GM21737 (cell line): ENCODE data around the gene RPS6KL1.
"Not testable (repeated sequence)": the region's sequence is repeated elsewhere in the genome, so short reads cannot be mapped to it uniquely, and the experiment has no call there.

ENCODE experiments used
- ATAC-seq: cut with Tn5 transposase; IDR thresholded peaks from one replicate; pipeline ENCODE4 v1.9.1; 2021; ENCODE audit warnings: mild to moderate bottlenecking, moderate library complexity; ENCODE audit not compliant: unreplicated experiment

Gene RPS6KL1

DNA sequence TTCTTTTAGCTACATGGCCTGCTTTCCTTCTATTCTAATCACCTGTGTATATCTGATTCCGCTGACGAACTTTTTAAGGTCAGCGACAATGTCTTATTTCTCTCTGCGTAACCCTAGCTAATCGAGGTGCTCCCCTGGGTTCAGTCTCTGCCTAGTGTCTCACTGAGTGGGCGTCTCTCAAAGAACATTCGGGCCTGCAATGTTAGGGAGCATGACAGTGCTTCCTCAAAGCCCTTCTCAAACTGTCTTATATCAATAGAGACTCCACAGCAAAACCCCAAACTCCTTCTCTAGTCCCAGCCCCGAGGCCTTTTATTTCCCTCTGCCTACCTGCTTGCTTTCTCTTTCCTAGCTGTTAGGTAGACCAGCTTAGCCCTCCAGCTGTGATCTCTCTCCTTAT lies 13.7 kb upstream of the RPS6KL1 start:
- no peak for ATAC-seq

DNA sequence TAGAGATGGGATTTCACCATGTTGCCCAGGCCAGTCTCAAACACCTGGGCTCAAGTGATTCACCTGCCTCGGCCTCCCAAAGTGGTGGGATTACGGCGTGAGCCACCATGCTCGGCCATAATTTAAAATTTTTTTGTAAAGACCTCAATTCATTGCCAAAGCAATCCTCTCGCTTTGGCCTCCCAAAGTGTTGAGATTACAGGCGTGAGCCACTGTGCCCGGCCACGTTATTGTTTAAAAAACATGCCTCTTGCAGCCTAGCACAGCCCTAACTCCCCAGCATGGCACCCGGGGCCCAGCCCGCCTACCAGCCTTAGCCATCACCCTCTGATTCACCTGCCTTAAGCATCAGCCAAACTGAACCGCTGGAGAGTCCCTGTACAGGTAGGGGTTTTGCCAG lies 13.1 kb upstream of the RPS6KL1 start:
- no peak for ATAC-seq

DNA sequence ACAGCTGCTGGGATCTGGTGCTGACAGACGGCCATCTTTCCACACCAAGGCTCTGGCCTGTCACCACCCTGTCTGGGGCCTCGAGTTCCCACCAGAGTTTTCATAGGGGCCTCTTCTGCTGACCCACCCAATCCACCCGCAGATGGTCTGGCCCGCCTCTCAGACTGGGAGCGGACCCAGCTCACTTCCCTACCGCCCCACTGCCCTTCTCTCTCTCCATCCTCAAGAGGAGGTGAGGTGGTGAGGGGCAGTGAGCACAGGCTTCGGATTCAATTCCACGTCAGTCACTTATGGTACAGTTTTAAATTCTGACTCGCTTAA lies 12.3 kb upstream of the RPS6KL1 start:
- ATAC-seq = no peak

DNA sequence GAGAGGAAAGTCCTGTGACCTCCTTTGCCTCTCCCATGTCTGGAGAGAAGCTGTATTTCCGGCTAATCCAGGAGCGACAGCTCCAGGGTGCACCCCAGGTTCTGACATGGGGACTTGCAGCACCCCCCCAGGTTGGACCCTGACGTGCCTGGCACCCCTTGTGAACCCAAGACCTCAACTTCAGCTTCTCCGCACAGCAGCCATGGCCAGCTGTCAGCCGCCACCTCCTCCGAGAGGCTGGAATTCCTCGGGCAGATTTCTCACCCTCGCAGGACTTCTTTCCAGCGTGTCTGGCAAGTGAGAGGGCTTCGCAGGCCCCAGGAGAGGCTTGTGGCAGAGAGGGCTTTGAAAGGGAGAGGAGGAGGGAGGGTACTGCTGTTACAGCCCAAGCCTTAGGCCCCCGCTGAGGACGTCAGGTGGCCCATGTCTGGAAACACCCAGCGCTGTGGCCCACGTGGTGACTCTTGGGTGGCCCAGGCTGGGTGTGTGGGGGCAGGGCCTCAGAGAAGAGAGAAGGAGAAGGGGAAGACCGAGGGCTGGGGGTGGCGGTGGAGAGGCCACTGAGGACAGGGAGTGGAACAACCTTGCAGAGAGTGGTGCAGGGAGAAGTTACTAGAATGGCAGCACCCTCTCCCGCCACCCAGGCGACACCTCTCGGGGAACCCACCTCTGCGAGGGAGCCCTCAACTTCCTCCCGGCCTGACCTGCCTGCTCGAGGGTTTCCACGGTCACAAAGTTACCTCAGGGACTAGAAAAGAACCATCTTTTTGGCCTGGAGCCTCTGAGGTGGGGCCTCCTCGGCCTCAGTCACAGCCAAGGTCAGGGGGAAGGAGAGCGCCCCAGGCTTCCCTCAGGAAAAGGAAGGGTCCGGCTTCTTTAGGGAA lies 11.7 kb upstream of the RPS6KL1 start:
- no peak for ATAC-seq

DNA sequence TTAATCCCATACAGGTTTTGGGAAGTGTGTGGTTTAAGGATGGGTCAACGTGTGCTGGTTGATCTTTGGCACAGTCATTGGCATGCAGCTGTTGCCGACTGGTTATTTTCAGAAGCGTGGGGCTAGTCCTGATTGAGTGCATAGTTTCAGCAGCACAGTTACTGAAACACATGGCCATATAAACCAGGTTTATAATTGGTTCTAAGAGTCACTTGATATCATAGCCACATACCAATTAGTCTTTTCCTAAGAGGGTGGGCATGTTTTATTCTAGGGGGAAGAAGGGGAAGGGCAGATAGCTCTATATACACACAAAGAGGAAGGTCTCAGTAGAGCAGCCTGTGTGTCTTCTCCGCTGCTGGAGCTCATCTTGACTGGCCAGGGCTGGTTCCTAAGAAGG lies 11.0 kb upstream of the RPS6KL1 start:
- ATAC-seq = no peak

DNA sequence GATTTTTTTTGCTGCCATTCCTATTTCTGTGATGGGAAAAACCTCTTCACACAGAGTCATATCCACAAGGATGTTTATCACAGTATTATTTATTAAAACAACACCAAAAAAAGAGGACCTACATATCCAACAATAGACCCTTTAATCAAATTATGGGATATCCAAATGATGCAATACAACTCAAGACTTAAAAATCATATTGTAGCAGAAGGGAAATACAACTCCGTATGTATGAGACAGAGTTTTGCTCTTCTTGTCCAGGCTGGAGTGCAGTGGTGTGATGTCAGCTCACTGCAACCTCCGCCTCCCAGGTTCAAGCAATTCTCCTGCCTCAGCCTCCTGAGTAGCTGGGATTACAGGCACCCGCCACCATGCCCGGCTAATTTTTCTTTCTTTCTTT lies 9.9 kb upstream of the RPS6KL1 start:
- ATAC-seq = not testable (repeated sequence)

DNA sequence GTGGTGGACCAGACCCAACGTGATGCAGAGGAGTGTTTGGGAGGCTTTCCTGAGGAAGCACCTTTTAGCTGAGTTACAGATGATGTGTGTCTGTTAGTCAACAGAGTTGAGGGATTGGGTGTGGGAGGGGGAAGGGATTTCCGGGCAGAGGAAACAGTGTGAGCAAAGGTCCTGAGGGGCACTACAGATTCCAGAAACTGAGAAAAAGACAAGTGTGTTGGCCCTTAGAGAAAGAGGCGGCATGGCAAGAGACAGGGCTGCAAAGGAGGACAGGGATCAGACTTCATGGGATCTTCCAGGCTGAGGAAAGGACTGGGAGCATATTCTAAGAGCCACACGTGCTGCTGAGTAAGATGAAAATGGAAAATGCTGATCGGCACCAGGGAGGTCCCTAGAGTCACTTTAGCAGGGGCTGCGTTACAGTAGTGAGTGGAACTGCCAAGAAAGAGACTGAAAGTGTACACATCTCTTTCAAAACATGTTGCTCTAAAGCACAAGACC lies 9.4 kb upstream of the RPS6KL1 start:
- ATAC-seq = no peak

DNA sequence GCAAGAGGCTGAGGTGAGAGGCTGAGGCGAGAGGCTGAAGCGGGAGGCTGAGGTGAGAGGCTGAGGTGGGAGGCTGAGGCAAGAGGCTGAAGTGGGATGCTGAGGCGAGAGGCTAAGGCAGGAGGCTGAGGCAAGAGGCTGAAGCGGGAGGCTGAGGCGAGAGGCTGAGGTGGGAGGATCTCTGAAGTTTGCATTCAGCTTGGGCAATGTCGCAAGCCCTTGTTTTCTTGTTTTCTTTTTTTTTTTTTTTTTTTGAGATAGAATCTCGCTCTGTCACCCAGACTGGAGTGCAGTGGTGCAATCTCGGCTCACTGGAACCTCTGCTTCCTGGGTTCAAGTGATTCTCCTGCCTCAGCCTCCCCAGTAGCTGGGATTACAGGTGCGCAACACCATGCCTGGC lies 8.7 kb upstream of the RPS6KL1 start:
- not testable (repeated sequence) for ATAC-seq

DNA sequence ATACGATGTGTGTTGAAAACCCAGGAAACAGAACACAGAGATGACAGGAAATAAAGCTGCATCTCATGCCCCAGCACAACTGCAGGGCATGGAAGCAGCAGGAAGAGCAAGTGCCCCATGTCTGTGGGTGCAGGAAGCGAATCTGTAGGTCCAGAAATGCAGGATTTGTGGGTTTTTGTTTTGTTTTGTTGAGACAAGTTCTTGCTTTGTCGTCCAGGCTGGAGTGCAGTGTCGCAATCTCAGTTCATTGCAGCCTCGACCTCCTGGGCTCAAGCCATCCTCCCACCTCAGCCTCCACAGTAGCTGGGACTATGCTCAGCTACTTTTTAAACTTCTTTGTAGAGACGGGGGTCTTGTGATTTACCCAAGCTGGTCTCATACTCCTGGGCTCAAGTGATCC lies 6.2 kb upstream of the RPS6KL1 start:
- ATAC-seq = no peak

DNA sequence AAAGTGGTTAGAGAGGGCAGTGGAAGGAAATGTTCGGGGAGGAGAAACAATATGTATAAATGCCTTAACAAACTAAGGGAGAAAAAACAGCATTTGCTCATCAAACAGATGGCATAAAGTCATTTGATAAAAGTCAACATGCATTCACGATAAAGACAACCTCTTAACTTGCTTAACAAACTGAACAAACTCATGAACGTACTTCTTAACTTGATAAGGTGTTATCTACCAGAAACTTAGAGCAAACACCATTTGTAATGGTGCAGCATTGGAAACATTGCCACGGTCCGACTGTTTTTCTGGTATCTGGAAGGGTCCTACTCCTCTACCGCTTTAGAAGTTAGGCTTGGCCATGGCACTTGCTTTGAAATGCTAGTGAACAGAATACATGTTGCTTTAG lies 4.2 kb upstream of the RPS6KL1 start:
- no peak for ATAC-seq

DNA sequence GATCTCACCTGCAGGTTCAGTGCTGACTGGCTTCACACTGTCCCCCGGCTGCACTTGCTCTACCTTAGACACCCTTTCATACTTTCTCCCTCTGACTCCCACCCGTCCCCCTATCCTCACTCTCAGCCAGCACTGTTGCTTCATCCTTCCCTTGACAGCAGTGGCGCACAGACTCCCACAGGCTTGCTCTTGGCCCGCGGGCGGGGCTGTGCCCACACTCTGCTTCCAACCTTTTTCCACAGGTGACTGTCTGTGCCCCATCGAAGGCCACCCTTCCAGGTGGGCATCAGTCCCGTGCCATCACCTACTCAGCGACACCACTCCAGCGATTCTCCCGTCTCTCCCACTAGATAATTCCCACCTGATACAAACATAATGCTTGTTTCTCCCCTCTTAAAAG lies 1.0 kb upstream of the RPS6KL1 start:
- ATAC-seq = no peak

DNA sequence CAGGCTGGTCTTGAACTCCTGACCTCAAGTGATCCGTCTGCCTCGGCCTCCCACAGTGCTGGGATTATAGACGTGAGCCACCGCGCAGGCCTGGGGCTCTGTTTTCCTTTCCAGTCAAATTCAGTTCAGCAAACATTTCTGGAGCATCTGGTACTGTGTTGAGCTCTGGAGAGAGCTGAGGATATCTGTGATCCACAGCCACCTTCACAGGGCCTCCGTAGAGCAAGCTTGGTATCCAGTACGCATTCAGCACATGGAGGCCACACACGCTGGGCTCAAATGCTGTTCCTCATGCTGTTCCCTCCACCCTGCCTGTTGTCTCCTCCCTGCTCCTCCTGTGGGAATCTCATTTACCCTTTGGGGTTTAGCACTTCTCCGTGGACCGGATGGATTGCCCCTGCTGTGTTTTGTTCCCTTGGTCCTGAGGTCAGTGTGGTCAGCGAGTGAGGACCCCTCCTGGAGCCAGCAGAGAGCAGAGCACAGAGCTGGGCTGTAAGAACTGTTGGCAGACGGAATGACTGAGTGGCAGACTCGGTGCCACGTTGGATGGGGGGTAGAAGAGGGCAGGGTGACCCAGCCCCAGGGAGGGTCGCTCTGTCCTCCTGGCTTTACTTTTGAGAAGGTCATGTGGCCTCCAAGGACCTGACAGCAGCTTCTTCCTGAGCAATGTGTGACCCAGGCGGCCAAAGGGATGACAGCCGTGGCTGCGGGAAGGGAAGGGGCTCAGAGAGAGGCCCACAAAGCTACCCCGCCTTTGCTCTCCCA lies 891 bp downstream of the RPS6KL1 start:
- no peak for ATAC-seq

DNA sequence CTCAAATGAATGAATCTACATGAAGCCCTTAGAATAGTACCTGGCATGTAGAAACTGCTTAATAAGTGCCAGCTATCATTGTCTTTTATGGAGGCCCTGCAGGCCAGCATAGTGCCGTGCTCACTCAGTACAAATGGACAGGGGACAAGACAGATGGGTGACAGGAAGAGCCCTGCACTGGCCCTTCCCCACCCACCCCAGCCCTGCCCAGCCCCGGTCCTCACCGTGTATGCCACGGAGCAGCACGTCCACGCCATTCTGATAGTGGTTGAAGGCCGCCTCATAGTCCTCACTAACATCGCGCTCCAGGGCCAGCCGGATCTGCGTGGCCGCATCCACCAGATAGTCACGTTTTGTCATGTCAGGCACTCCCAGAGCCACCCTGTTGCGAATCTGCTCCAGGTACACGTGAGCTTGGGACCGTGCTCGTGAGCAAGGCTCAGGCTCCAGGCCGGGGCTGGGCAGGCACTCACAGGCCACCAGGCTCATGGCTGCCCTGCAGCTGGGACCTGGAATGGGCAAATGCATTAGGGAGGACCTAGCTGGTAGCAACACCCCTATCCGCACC lies 1.9 kb downstream of the RPS6KL1 start:
- no peak for ATAC-seq

DNA sequence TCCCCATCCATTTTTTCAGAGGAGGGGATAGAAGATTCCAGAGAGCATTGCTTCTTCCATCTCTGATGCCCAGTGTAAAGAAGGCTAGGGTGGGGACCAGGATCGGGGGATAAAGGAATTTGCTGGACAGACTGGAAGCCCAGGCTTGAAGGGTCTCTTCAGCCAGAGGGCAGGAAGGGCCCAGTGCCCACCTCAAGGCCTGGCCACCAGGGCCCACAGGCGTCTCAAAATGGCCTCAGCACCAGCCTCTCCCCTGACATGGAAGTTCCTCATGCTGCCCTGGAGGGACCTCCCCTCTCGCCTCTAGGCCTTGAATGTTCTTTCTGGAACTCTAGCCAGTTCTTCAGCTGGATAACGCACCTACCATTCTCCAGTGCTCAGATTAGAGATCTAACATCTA lies 2.8 kb downstream of the RPS6KL1 start:
- ATAC-seq = no peak

DNA sequence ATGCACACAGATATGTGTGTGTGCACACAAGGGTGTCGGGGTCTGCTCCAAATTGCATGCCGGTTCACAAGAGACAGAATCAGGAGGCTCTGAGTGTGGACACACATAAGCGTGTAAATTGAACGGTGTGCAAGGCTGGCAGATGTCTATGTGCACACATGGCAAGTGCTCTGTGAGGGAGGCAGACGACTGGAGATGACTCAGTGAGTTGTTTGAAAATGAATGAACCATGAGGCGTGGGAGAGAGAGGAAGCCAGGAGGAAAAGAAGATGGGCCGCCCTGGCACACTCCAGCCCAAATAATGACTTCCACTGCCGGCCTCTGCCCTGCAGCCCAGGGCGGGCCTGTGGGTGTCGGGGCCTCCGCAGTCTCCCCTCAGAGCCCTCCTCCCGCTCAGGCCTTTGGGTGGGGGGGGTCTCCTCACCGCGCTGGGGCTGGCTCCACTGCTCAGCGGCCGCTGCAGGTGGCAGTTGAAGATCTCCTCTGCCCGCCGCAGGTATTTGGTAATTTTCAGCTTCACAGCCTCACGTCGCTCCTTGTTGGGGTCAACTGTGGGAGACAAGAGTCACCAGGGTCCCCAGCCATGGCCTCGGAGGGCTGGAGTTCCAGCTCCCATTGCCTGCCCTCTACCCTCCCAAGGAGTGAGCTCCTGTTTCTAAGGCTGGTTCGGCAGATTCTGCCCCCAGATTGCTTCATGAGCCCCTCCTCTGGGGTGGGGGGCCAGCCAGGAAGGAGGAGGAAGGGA lies 3.5 kb downstream of the RPS6KL1 start:
- no peak for ATAC-seq

DNA sequence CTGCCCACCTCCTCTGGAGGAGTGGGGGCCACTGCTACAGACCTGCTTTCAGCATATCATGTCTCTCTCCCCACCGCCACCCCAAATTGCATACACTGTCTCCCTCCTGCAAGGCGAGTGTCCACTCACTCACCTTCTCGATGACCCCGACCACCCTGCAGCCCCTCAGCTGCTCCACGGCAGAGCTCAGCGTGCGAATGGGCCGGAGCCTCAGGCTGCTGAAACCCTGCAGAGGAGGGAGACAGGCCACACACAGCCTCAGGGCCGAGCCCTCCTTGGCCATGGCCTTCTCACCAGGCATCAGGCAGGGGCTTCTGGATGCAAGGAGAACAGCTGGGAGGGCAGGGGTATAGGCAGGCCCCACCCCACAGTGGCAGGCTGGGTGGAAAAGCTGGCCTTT lies 4.7 kb downstream of the RPS6KL1 start:
- no peak for ATAC-seq

DNA sequence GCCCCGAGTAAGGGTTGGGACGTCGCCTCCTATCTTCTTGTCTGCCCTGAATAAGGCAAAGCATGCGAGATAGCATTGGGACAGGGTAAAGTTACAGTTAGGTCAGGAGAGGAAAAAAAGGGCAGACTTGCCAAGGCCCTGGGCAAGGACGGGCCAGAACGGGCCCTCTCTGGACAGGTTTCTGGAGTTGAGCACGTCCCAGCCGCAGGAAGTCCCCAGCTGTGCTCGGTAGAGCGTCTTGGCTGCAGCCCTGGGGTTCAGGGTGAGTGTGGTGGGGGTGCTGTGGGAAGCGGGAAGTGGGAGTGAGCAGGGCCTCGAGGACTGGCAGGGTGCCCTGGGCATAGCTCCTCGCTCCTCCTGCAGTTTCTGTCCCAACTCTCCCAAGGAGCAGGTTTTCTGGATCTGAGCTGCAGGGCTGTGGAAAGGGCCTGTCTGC lies 5.4 kb downstream of the RPS6KL1 start:
- ATAC-seq = no peak

DNA sequence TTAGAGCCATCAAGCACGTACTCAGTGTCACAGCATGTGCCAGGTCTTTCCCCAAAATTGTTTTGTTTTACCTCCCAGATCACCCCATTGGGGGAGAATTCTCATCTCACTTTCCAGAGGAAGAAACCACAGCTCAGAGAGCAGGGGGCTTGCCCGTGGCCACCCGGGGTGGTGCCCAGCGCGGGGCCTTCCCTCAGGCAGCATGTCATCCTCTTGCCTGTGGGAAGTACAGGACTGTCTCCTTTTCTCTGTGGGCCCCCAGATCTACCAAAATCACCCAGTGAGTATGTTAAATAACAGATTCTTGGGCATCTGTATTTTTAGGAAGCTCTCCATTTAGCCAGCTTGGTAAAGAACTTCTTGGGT lies 5.9 kb downstream of the RPS6KL1 start:
- no peak for ATAC-seq

DNA sequence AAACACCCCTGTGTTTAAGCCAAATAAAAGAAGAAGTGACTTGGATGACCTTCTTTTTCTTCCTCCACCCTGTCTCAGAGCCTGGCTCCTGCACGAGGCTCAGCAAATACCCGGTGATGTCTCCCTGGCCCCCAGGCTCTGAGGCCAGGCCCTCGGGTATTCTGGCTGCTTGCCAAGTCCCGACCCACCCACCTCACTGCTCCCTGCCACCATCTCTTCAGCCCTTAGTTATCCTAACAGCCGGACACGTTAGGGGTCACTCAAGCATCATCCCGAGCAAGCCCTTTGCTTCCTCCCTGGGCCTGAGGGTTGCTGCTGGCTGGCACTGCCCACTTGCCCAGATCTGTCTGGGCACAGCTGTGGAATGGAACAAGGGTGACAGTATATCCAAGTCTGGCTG lies 7.2 kb downstream of the RPS6KL1 start:
- no peak for ATAC-seq

DNA sequence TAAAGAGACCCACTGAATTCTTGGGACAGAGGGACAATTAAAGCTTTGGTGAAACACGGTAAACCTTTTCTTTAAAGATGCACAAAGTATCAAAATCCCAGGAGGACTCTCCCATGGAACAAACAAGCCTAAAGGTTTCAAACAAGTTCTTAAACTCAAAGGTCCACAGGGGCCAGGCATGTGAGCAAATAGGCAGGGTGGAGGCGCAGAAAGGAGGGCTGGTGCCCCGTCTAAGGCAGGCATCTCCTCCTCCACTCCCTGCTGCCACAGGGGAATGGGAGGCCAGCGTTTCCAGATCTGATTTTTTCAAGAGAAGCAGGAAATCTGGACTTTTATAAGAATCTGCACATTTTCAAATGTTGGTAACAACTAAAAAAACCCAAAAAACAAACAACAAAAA lies 7.6 kb downstream of the RPS6KL1 start:
- no peak for ATAC-seq

DNA sequence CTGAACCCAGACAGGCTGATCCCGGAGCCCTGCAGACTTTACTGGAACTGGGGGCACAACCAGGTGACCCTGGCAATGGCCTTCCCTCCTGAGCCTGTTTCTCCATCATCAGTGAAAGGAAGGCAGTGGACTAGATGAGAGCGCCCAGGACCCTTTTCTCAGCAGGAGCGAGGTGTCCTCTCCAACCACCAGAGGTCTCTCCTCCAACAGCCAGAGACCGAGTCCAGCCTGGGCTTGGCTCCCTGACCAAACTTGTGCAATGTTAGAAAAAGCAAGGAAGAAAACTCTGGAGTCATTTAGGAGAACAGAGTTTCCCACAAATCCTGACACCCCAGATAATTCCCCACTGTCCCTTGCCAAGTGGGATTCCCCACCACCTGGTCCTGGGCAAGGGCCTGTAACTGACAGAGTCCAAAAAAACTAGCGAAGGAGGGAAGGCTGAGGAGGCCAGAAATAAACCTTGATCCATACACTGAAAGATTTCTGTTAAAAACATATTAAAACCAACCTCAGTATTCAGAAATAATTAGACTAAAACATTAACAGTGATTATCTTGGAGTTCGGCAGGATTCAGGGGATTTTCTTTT lies 9.0 kb downstream of the RPS6KL1 start:
- no peak for ATAC-seq
